BJ (cell line): ENCODE data around the gene MLC1. TPM values are rescaled to one million over a fixed set of nuclear protein-coding genes. Genes with fewer than 3 reads are reported as not detected.

Source experiments
- CTCF ChIA-PET: fragments of 350-600 bp; formaldehyde crosslinking; extraction: SDS; loops from one replicate; lab custom pipeline; 2021; ENCODE audit warnings: antibody characterized with exemption, inconsistent platforms; lab: Yijun Ruan, JAX
- POLR2A ChIA-PET: fragments of 300-600 bp; sonication (Branson Sonifier 250); formaldehyde crosslinking; extraction: SDS; loops from one replicate; lab custom pipeline; 2021; ENCODE audit warnings: antibody characterized with exemption; lab: Charles Lee
- DNase-seq: peaks from one replicate; pipeline ENCODE4 v3.0.0-alpha.2; 2011; ENCODE audit warnings: low read depth
- H3K27me3 ChIP-seq: 2 replicates; pipeline ENCODE4 v1.6.0; 2011; ENCODE audit warnings: low read length; ENCODE audit not compliant: control insufficient read depth, insufficient read depth
- H3K36me3 ChIP-seq: 2 replicates; pipeline ENCODE4 v1.5.1; 2011; ENCODE audit warnings: low read length; ENCODE audit not compliant: control insufficient read depth, insufficient read depth
- H3K4me3 ChIP-seq: 2 replicates; pipeline ENCODE4 v1.5.1; 2011; ENCODE audit warnings: low read depth, mild to moderate bottlenecking, control low read depth, low read length
- polyA plus RNA-seq: library from polyadenylated mRNA; depleted of rRNA; stranded (reverse); fragments of >200 nt; gene quantifications from 2 replicates; pipeline ENCODE4 v1.2.3, GENCODE V29; 2011
- TF ChIP-seq, protein P1 (sequence below): IDR thresholded peaks from 2 replicates; pipeline ENCODE4 v1.5.1; 2011; ENCODE audit warnings: low read depth, mild to moderate bottlenecking, control low read depth, inconsistent platforms, low read length, moderate library complexity; ENCODE audit not compliant: insufficient read depth

MLC1 gene
- polyA plus RNA-seq, 1 experiment, result 0.15 TPM

GRCh38 chr22:50123119-50123518, 37.9 kb upstream of the MLC1 start:
- Histone ChIP-seq H3K4me3 (no peak overlapping the region), H3K36me3 (peaks cover 12% of the 10 kb centered on the region), H3K27me3 (no peaks in the 10 kb centered on the region; the same call in 1 of the 2 replicates)
- ChIA-PET CTCF (interaction anchor here (0.6 kb wide), 1 partner anchor 268 kb away, joined by 3 read pairs; no protein-coding TSS in a partner anchor), POLR2A (interaction anchor here (0.6 kb wide), 1 partner anchor 87 kb away, joined by 10 read pairs; no protein-coding TSS in a partner anchor)
- DNase-seq, result no peak
- TF ChIP-seq, protein P1, sequence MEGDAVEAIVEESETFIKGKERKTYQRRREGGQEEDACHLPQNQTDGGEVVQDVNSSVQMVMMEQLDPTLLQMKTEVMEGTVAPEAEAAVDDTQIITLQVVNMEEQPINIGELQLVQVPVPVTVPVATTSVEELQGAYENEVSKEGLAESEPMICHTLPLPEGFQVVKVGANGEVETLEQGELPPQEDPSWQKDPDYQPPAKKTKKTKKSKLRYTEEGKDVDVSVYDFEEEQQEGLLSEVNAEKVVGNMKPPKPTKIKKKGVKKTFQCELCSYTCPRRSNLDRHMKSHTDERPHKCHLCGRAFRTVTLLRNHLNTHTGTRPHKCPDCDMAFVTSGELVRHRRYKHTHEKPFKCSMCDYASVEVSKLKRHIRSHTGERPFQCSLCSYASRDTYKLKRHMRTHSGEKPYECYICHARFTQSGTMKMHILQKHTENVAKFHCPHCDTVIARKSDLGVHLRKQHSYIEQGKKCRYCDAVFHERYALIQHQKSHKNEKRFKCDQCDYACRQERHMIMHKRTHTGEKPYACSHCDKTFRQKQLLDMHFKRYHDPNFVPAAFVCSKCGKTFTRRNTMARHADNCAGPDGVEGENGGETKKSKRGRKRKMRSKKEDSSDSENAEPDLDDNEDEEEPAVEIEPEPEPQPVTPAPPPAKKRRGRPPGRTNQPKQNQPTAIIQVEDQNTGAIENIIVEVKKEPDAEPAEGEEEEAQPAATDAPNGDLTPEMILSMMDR, result no peak

- TF ChIP-seq, protein P1, result no peak
- H3K27me3 ChIP-seq, result no peaks in the 10 kb centered on the region; the same call in 1 of the 2 replicates
- CTCF ChIA-PET, result no interaction called here
- POLR2A ChIA-PET, result no interaction called here
- no peak for DNase-seq
- peaks cover 2% of the 10 kb centered on the region; the same call in 1 of the 2 replicates for H3K36me3 ChIP-seq
- H3K4me3 ChIP-seq, result no peak overlapping the region
These were observed 36.0 kb upstream of the MLC1 start for GRCh38 chr22:50121202-50121740.

DNA sequence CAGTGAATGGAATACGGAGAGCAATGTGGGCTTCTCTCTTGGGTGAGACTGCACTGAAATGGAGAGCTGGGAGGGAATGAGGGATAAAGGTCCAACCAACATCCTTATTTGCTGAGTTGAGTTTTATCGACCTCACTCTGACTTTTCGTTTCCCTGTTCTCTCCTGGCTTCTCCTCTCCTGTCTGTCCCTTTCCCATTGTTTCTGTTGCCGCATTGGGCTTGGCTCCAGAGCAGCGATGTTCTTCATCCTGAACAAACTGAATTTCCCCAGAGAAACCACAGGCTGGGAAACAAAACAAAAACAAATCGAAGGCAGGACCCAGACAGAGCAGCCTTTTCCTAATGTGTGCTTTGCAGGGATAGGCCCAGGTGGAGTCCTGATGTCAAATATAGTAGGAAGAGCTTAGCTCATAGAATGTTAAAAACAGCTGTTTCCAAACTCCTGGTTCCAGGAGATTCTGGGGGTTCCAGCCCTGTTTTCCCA, 34.6 kb upstream of the MLC1 start:
- ChIA-PET CTCF (no interaction called here), POLR2A (no interaction called here)
- no peak overlapping the region for H3K4me3 ChIP-seq
- H3K27me3 ChIP-seq, result no peaks in the 10 kb centered on the region
- TF ChIP-seq, protein P1, result no peak
- H3K36me3 ChIP-seq, result no peaks in the 10 kb centered on the region; the same call in 1 of the 2 replicates
- DNase-seq, result no peak

- CTCF ChIA-PET, result interaction anchor here (1.4 kb wide), 1 partner anchor 18 kb away, joined by 3 read pairs; no protein-coding TSS in a partner anchor
- no peak for DNase-seq
- H3K36me3 ChIP-seq, result no peaks in the 10 kb centered on the region; the same call in 1 of the 2 replicates
- TF ChIP-seq, protein P1, result no peak
- no peaks in the 10 kb centered on the region for H3K27me3 ChIP-seq
- POLR2A ChIA-PET, result no interaction called here
- no peak overlapping the region for H3K4me3 ChIP-seq
These were observed 34.0 kb upstream of the MLC1 start for GRCh38 chr22:50119169-50119767.

- Histone ChIP-seq H3K27me3 (no peaks in the 10 kb centered on the region), H3K36me3 (no peaks in the 10 kb centered on the region; the same call in 1 of the 2 replicates), H3K4me3 (no peak overlapping the region)
- CTCF ChIA-PET, result interaction anchor here (1.4 kb wide), 1 partner anchor 18 kb away, joined by 3 read pairs; no protein-coding TSS in a partner anchor
- DNase-seq, result peak; percentile 49
- TF ChIP-seq, protein P1, result no peak
- POLR2A ChIA-PET, result no interaction called here
These were observed 33.4 kb upstream of the MLC1 start for GRCh38 chr22:50118557-50119168.
